GM19395 (cell line): ENCODE measurements around the gene UBE2L3.
"Not testable (repeated sequence)": the region's sequence is repeated elsewhere in the genome, so short reads cannot be mapped to it uniquely, and the experiment has no call there.

Experiments
- ATAC-seq: cut with Tn5 transposase; IDR thresholded peaks from one replicate; pipeline ENCODE4 v1.9.1; 2021; ENCODE audit warnings: mild to moderate bottlenecking, moderate library complexity; ENCODE audit not compliant: unreplicated experiment

UBE2L3 gene

DNA sequence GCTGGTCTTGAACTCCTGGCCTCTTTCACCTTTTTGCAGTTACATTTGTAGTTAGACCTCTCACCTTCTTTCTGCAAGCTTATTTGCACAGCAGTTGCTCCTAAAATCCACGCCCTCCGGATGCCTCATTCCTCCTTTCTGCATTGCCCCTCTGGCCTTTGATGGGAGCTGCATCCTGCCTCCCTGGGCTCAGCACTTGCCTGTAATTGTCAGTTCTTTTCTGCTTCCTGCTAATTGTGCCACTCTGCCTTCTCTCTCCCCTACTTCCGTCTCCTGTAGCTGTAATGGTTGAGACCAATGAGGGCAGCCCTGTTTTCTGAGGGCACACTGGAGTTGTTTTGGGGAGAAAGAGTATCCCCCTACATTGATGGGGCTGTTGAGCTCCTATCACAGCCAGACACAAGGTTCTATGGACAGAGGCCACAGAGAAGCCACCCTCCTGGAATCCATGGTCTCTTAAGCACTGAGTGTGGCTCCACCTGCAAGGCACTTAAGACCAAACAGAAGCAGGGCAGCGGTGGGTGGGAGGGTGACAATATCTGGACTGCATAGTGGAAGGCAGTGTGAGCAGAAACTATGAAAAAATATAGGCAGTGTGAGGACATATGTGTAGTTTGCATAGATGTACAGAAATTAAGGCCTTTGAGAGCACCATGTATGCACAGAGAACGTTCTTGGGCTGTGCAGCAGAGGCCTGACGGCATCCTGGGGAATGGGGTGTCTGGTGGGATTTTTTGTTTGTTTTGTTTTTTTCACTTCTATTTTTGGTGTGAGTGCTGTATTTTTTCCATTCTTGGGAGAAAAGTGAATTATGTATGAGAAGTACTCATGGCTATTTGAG lies 31.8 kb downstream of the UBE2L3 start:
- no peak for ATAC-seq

DNA sequence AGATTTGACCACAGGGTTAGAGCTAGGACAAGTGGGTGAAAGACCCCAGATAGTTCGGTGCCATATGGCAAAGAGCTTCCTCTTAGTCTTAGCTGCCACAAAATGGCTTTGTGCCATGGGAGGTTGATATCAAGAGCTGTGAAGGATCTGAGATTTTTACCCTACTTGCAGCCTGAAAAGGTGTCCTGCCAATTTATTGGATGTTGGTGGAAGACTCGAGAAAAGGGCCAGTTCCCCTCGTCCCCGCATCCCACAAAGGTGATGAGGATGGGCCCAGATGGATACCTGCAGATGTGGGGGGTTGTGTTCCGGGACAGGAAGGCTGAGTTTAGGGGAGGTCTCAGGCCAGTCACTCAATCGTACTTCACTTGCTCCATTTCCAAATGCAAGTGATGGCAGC lies 35.1 kb downstream of the UBE2L3 start:
- ATAC-seq: no peak

DNA sequence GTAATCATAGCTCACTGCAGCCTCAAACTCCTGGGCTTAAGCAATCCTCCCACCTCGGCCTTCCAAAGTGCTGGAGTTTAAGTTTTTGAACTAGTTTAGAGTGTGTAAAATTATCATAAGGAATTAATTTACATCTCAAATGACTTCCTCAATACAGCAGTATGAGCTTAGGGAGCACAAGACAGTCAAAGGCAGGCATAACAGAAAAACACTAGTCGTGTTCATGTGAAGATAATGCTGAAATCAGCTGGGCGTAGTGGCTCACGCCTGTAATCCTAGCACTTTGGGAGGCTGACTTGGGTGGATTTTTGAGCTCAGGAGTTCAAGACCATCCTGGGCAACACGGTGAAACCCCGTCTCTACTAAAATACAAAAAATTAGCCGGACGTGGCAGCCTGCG lies 36.5 kb downstream of the UBE2L3 start:
- ATAC-seq: no peak

DNA sequence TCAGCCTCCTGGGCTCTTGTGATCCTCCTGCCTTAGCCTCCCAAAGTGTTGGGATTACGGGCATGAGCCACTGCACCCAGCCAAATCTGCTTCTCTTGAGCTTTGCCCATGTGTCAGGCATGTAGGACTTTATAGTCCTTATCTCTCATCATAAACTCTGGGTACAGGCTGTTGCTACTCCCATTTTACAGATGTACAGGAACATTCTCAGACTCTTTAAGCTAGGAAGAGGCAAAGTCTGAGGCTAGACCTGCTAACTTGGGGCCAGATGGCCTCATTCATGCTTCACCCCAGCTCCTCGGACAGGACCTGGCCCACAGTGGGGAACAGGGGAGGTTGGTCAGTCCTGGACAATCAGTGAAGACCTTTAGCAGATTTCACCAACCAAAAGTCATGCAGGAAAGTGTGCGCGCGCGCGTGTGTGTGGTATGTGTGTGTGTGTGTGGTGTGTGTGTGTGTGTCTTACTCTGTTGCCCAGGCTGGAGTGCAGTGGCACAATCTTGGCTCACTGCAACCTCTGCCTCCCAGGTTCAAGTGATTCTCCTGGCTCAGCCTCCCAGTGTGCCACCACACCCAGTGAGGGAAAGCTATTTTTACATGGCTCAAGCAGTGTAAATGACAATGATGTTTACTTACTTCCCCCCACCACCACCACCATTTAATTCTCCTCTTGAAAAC lies 38.5 kb downstream of the UBE2L3 start:
- no peak for ATAC-seq

DNA sequence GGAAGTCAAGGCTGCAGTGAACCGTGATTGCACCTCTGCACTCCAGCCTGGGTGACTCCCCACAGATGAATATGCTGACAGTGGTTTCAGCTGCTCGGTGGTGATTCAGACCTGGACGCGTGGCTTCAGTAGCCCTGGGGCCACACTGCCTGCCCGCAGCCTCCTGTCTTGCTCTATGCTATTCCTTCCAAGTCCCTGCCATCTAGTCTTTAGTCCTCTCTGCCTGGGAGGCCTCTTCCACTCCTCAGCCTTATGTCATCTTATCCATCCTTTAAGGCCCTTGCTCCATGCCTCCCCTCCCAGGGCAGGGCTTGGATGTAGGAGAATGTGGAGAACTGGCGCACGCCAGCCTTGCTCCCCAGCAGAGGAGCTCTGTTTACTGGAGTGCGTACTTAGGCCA lies 39.3 kb downstream of the UBE2L3 start:
- no peak for ATAC-seq

DNA sequence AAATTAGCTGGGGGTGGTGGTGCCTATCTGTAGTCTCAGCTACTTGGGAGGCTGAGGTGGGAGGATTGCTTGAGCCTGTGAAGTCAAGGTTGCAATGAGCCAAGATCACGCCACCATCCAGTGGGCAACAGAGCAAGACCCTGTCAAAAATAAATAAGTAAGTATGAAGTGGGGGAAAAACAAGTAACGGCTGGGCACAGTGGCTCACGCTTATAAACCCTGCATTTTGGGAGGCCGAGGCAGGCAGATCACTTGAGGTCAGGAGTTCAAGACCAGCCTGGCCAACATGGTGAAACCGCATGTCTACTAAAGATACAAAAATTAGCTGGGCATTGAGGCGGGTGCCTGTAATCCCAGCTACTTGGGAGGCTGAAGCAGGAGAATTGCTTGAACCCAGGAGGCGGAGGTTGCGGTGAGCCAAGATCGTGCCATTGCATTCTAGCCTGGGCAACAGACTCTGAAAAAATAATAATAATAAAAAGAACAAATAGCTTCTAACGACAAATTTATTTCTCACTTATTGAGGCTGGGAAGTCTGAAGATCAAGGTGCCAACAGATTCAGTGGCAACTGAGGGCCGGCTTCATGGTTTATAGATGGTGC lies 42.1 kb downstream of the UBE2L3 start:
- ATAC-seq: not testable (repeated sequence)

DNA sequence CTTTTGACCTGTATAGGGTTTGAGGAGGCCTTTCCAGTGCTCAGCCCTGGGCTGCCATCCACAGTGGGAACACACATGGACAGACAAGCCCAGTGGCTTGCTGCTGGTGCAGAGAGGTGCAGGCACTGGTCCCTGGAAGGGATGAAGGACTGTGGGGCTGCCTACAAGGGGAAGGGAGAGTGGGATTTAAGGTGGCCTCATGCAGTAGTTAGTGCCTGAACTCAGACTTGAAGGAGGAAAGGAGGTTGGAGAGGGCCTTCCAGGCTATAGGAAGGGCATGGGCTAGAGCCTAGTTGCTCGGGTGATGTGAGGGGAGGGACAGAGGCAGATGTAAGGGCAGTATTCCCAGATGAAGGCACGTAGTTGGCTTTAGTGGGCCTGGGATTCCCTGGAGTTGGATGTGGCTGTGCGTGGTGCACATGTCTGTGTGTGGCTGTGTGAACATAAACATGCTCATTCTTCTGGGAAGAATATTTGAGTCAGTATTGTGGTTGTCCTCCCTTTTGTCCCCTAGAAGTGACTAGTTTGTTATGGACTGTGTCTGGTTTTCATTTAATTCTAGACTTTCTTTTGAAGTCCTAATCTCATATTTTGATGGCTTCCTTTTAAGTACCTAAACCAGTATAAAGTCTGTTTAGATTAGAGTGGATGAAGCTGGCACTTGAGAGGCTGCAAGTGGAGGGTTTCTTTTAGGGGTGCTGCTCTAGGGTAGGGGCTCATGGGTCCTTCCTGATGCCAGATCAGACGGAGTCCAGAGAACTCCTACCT lies 43.9 kb downstream of the UBE2L3 start:
- no peak for ATAC-seq

DNA sequence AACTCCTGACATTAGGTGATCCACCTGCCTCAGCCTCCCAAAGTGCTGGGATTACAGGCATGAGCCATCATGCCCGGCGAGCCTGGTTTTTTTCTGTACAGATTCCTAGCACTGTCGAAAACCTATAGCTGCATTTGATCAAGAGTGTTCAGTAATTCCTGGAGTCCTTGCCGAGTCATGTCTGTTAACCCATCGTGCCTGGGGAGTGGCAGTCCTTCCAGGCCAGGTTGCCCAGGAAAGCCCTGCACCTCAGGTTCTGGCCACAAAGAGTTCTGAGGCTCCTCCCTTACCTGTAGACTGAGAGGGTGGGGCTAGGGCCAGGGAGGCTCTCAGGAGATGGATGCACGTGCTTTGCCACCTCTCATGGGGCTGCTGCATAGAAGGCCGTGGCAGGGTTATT lies 45.3 kb downstream of the UBE2L3 start:
- no peak for ATAC-seq

DNA sequence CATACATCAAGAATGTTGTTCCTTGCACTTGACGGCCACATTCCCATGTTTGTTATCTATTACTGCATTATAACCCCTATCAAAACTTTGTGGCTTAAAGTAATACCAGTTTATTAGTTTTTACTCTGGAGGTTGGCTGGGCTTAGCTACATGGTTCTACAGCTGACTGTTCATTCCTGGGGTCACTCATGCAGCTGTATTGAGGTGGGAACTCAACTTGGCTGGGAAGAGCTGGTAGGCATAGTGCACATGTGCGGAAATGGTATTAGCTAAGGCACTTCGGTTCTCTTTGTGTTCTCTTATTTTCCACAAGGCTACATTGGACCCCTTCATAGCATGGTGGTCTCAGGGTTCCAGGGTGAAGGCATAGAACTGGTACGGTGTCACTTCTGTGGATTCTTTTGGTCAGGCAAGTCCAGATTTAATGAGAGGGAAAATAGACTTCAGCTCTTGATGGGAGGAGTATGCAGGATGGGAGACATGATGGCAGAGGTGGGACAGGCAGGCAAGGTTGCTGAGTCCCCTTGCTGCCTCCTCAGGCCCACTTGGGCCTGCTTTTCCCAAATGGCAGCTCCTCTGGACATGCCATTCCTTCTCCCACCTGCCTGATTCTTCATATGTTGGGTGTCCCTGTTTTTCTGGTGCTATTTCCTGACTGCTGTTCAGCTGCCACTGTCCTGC lies 46.2 kb downstream of the UBE2L3 start:
- no peak for ATAC-seq

DNA sequence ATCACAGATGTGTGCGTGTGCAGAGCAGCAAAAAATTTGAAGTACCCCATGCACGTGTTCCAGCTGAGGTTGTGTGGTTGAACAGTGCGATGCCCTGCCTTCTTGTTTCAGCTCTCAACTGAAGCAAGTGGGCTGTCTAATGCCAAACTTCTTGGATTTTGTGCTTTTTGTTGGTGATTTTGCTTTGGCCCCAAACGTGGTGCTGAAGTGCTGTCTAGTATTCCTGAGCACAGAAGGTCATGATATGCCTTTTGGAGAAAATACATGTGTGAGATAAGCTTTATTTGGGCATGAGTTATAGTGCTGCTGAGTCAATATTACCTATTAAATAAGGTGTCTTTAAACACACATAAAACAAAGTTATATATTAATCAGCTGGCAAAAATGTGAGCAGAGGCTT lies 48.2 kb downstream of the UBE2L3 start:
- no peak for ATAC-seq

DNA sequence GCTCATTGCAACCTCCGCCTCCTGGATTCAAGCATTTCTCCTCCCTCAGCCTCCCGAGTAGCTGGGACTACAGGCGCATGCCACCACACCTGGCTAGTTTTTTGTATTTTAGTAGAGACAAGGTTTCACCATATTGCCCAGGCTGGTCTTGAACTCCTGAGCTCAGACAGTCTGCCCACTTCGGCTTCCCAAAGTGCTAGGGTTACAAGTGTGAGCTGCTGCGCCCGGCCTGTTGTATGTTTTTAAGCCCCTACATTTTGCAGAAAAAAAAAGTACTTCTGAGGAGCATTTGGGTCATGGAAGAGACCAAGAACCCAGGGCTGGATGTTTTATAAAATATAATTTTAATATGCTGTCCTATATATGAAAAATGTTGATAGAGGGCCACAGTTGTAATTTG lies 49.8 kb downstream of the UBE2L3 start:
- ATAC-seq: not testable (repeated sequence)

DNA sequence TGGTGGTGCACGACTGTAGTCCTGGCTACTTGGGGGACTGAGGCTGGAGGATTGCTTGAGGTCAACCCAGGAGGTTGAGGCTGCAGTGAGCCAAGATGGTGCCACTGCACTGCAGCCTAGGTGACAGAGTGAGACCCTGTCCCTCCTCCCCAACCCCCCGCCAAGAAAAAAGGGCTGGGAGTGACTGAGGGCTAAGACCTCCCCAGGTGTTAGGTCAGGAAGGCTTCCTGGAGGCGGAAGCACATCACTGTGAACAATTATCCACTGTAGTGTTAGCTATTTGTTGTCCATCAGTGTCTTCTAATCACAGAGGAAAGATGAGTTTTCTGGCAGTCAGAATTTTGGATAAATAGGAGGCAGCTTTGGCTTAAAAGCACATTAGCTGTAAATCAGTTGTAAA lies 53.5 kb downstream of the UBE2L3 start:
- ATAC-seq: no peak

DNA sequence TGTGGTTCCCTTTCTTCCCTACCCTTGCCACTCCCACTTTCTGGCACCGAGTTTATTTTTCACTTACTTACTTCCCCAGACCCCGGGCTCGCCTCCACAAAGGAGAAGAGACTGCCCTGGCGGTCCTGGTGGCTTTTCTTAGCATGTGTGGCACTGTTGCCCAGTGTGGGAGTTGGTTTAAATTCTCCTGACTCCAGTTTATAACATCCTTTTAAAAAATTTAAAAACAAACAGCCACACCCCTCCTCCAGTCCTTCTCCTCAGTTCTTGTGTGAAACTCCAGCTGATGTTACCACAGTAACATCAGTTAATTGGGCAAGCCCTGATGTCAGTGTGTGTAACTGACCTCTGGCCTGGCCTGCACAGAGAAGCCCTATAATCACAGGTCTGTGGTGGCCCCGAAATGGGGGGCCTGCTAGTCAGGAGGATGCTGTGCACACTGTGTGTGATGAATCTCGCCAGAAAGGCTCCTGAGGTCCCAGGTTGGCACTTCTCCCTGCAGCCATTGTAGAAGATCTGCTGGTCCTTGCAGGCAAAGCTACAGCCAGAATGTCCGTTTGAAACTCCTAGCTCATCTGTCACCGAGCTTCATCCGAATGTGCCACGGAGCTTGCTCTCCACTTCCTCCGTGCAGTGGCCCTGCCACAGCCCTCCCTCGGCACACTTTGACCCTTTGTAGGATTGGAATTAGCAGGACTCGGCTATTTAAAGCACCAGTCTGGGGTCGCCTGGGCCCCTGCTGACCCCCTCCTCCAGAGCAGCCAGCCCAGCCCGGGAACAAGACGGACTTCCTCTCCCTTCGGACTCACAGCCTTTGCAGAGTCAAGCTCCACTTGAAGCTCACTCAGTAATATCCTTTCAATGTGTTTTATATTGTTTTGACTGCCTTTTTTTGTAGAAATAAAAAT lies 54.8 kb downstream of the UBE2L3 start:
- ATAC-seq: no peak

DNA sequence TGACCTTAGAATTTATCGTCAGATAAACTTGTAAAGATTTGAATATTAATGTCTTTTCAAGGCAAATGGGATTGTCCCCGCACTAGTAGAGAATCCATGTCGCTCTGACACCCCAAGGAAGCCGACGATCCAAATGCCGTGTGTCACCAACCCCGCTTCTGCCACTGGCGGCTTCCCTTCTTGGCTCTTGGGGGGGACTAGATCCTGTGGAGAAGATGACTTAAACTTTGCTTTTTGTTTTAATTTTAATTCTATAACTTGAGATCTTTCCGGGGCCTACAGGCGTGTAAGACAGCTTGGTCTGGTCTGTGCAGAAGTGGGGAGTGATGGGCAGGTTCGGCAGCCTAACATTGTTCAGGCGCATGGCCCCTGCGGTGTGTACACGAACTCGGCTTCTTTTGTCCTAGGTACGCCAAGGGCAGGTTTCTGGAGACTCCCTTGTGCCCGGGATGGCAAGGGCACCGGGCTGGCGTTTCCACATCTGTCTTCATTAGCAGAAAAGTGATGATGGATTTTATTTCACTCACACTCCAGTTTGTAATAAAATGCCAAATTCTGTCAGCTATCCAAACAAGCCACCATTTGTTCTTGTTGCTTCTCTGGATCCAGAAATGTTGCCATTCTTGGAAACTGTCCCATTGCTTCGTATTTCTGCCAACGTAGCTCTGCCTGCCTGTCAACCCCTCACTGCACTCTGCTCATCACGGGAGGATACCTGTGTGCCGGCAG lies 55.6 kb downstream of the UBE2L3 start:
- ATAC-seq: no peak

DNA sequence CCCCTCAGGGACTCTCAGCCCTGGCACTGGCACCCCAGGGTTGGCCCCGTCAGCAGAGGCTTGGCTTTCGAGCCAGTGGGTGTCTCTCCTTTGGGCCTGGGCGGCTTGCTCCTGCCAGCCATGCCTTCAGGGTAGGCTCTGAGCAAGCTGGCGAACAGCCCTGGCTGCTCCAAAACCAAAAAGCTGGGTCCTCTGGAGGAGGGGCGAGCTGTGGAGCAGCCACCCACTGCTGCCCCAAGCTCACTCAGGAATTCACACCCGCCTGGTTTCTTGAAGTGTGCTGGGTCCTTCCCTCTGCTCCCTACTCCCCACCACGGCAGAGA lies 56.1 kb downstream of the UBE2L3 start:
- no peak for ATAC-seq

DNA sequence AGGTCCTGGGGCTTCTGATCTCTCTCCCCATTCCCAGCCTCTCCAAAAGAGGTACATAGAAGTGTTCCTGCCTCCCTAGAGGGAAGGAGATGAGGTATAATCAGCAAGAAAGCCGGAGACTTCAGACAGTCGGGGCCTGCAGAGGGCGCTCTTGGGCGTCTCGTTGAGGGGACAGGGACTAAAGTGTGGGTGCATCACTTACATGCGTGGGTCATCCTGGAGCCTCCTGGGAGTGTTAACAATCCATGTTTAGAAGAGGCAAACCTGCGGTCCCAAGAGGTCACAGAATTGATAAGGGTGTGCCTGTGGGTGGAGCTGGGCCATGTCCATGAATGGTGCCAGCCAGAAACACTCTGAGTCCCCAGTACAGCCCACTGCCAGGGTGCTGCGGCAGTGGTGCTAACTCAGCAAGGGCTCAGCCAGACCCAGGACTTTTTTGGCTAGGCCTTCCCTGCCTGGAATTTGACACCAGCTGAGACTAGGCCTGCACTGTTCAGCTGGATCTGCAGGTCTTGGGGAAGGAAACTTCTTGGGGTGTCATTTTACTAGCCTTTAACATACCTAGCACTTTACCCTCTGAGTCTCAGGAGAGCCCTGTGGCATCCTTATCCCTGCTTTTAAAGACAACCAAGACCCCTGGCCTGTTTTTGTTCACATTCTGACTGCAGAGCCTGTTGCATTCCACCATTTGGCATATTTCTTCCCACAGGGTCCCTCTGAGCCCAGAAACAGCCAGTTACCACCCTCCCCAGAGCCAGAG lies 56.8 kb downstream of the UBE2L3 start:
- no peak for ATAC-seq

DNA sequence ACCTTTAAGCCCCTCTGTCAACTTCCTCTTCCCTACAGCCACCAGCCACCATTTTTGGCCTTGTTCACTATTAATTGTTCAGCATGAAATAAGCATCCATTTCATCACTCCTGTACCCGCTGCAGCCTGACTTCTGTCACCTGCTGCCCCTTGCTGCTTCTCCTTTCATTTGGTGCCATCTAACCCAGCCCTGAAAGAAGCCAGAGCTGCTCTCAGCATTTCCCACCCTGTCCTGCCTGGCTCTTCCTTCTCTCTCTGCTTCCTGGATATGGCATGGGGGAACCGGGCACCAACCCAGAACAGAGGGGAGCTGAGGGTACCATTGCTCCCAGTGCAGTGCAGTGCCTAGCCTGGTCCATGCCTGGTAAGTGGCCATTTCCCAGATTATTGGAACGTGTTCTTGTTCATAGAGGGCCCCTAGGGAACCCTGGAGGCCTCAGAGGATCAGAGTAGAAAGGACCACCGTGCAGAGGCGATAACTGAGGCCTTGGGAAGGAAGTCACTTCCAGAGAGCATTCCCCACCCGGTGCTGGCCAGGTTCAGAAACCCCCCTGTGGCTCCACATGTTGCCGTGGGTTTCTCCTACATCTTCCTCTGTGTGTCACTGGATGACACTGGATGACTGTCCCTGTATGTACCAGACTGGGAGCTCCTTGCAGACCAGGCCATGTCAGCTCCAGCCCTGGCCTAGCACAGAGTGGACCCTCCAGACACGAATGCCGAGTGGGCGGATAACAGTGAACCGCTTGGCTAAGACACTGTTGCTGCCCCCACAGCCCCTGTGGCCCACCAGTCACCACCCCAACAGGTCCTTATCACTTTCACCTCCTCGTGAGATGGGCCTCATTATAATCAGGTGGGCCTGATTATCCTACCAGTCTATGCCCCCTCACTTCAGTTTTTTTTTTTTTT lies 57.6 kb downstream of the UBE2L3 start:
- ATAC-seq: no peak
